DOHH2 (cell line): ENCODE results near the gene ZBTB39.

Experiments
- EZH2phosphoT487 ChIP-seq: fragments of 200-600 bp; sonication (generic); IDR thresholded peaks from 2 replicates; pipeline ENCODE4 v1.6.1; 2017; ENCODE audit warnings: borderline replicate concordance, mild to moderate bottlenecking, antibody characterized with exemption, low read length, moderate library complexity, mixed read lengths
- TF ChIP-seq, protein P1 (sequence below): fragments of 200-600 bp; sonication (generic); IDR thresholded peaks from one replicate; pipeline ENCODE4 v1.5.1; 2014; ENCODE audit warnings: antibody characterized with exemption, mild to moderate bottlenecking, low read depth, low read length; ENCODE audit not compliant: poor library complexity, severe bottlenecking

DNA sequence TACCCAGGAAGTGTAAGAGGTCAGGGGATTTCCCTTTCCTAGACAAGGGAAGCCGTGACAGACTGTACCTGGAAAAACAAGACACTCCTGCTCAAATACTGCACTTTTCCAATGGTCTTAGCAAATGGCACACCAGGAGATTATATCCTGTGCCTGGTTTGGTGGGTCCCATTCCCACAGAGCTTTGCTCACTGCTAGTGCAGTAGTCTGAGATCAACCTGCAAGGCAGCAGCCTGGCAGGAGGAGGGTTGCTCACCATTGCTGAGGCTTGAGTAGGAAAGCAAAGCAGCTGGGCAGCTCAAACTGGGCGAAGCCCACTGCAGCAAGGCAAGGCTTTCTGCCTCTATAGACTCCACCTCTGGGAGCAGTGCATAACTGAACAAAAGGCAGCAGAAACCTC, 47.9 kb downstream of the ZBTB39 start:
- TF ChIP-seq, protein P1, sequence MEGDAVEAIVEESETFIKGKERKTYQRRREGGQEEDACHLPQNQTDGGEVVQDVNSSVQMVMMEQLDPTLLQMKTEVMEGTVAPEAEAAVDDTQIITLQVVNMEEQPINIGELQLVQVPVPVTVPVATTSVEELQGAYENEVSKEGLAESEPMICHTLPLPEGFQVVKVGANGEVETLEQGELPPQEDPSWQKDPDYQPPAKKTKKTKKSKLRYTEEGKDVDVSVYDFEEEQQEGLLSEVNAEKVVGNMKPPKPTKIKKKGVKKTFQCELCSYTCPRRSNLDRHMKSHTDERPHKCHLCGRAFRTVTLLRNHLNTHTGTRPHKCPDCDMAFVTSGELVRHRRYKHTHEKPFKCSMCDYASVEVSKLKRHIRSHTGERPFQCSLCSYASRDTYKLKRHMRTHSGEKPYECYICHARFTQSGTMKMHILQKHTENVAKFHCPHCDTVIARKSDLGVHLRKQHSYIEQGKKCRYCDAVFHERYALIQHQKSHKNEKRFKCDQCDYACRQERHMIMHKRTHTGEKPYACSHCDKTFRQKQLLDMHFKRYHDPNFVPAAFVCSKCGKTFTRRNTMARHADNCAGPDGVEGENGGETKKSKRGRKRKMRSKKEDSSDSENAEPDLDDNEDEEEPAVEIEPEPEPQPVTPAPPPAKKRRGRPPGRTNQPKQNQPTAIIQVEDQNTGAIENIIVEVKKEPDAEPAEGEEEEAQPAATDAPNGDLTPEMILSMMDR: no peak
- TF ChIP-seq EZH2phosphoT487: no peak
